Panc1 (cell line): Measurements from ENCODE around the gene DCC.

Experiments used
- TF ChIP-seq, protein P1 (sequence below), 2 experiments: IDR thresholded peaks; 2 replicates each; pipeline ENCODE4 v1.6.1; 2011 to 2012; ENCODE audit warnings: low read depth in 2 of 2, control low read depth in 1 of 2, low read length in 1 of 2, mild to moderate bottlenecking in 1 of 2, moderate library complexity in 1 of 2; ENCODE audit not compliant: insufficient read depth in 1 of 2
- TF ChIP-seq, protein P2 (sequence below): fragments of 450-650 bp; IDR thresholded peaks from 2 replicates; pipeline ENCODE4 v1.5.1; 2017; ENCODE audit warnings: mild to moderate bottlenecking

- TF ChIP-seq, protein P1, sequence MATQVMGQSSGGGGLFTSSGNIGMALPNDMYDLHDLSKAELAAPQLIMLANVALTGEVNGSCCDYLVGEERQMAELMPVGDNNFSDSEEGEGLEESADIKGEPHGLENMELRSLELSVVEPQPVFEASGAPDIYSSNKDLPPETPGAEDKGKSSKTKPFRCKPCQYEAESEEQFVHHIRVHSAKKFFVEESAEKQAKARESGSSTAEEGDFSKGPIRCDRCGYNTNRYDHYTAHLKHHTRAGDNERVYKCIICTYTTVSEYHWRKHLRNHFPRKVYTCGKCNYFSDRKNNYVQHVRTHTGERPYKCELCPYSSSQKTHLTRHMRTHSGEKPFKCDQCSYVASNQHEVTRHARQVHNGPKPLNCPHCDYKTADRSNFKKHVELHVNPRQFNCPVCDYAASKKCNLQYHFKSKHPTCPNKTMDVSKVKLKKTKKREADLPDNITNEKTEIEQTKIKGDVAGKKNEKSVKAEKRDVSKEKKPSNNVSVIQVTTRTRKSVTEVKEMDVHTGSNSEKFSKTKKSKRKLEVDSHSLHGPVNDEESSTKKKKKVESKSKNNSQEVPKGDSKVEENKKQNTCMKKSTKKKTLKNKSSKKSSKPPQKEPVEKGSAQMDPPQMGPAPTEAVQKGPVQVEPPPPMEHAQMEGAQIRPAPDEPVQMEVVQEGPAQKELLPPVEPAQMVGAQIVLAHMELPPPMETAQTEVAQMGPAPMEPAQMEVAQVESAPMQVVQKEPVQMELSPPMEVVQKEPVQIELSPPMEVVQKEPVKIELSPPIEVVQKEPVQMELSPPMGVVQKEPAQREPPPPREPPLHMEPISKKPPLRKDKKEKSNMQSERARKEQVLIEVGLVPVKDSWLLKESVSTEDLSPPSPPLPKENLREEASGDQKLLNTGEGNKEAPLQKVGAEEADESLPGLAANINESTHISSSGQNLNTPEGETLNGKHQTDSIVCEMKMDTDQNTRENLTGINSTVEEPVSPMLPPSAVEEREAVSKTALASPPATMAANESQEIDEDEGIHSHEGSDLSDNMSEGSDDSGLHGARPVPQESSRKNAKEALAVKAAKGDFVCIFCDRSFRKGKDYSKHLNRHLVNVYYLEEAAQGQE (IDR thresholded peaks at IDR 0.05; ENCODE audit: insufficient read depth in 1 of 2, low read depth in 2 of 2, low read length in 1 of 2), result no peak
- TF ChIP-seq, protein P2, sequence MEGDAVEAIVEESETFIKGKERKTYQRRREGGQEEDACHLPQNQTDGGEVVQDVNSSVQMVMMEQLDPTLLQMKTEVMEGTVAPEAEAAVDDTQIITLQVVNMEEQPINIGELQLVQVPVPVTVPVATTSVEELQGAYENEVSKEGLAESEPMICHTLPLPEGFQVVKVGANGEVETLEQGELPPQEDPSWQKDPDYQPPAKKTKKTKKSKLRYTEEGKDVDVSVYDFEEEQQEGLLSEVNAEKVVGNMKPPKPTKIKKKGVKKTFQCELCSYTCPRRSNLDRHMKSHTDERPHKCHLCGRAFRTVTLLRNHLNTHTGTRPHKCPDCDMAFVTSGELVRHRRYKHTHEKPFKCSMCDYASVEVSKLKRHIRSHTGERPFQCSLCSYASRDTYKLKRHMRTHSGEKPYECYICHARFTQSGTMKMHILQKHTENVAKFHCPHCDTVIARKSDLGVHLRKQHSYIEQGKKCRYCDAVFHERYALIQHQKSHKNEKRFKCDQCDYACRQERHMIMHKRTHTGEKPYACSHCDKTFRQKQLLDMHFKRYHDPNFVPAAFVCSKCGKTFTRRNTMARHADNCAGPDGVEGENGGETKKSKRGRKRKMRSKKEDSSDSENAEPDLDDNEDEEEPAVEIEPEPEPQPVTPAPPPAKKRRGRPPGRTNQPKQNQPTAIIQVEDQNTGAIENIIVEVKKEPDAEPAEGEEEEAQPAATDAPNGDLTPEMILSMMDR, result no peak
These were observed 609.0 kb downstream of the DCC start for GRCh38 chr18:52948868-52949444.
